Pancreas (tissue), 10 donors: Measurements from ENCODE around the gene RETREG2. TPM values are rescaled to one million over a fixed set of nuclear protein-coding genes. Genes with fewer than 3 reads are reported as not detected.

Source experiments
- ATAC-seq, 4 donors: fragments of 200-7000 bp; cut with Tn5 transposase; one replicate each; pipeline versions ENCODE4 v1.8.0 to v1.9.1; 2020; ENCODE audit warnings: mild to moderate bottlenecking in 4 of 4, moderate library complexity in 4 of 4
- DNase-seq, 6 donors: peaks; one replicate each; pipeline ENCODE4 v3.0.0-alpha.2; 2020
- FAIRE-seq: peaks from 2 replicates; lab custom pipeline; 2012; peaks lifted over from hg19 to GRCh38; lab: Jason Lieb, UNC
- H3K27ac ChIP-seq, 4 donors: fragments of 200-600 bp; sonication (generic); 1 replicate in 3 of 4; 2 replicates in 1 of 4; pipeline versions ENCODE4 v1.5.0 to v1.8.0; 2020
- H3K27me3 ChIP-seq, 4 donors: fragments of 200-600 bp; one replicate each; pipeline ENCODE4 v1.8.0; 2021
- H3K36me3 ChIP-seq, 3 donors: fragments of 200-600 bp; sonication (generic) in 1 of 3; one replicate each; pipeline versions ENCODE4 v1.5.0 to v1.8.0; 2020 to 2021
- H3K4me1 ChIP-seq, 3 donors: fragments of 200-600 bp; one replicate each; pipeline ENCODE4 v1.8.0; 2021
- H3K4me3 ChIP-seq, 4 donors: fragments of 200-600 bp; sonication (generic) in 2 of 4; one replicate each; pipeline versions ENCODE4 v1.5.0 to v1.8.0; 2020 to 2021
- H3K9me3 ChIP-seq, 4 donors: fragments of 200-600 bp; one replicate each; pipeline ENCODE4 v1.8.0; 2021
- WGBS, 2 donors: extraction: QIAGEN DNeasy Blood & Tissue Kit; methylation state at CpG; one replicate each; pipeline ENCODE4 v1.1.7; 2013; 5-methylcytosine and 5-hydroxymethylcytosine counted together
- intact Hi-C, 3 donors: fragments of 100-400 bp; cut with DNase I; formaldehyde crosslinking; loops; one replicate each; pipeline versions ENCODE4 v1.11.1 to v1.14.2; 2022
- polyA plus RNA-seq, 2 donors: library from polyadenylated mRNA; stranded (reverse); fragments of 200-250 nt; gene quantifications; one replicate each; pipeline ENCODE4 v1.2.3, GENCODE V29; 2013
- total RNA-seq, 6 donors: library from RNA; stranded (reverse); fragmentation: NEBNext Ultra II Directional in 4 of 6; extraction: Animal tissue kit (Norgen Biotek cat#: 25700) in 4 of 6; gene quantifications; one replicate each; pipeline versions ENCODE4 v1.2.1 to v1.2.4, GENCODE V29; 2021 to 2023
- TF ChIP-seq, protein P1 (sequence below), 4 donors: fragments of 200-600 bp; sonication (generic) in 3 of 4; IDR thresholded peaks; one replicate each; pipeline versions ENCODE4 v1.5.0 to v1.8.0; 2021; ENCODE audit warnings: antibody characterized with exemption in 4 of 4
- donor health status: healthy with polysubstance abuse.
- donor health status: DM: no; HTN: no; CAD: no; lungs with moderate emphysema.
- donor health status: DM: no; HTN: no; CAD: no.
- donor health status: control.
- donor health status: control.
- donor health status: Bipolar disorder and iron deficiency.
- donor health status: DM: yes; HTN: yes; CAD: no.
- donor health status: DM: no; HTN: no; CAD: no.
- donor health status: DM: no; HTN: no; CAD: no.
- donor health status: DM: yes; HTN: yes; CAD: no.

RETREG2 gene
- total and polyA plus RNA-seq, 8 donors = 31.6 to 59.4 (median 46.2) TPM

- ATAC-seq (no peak), DNase-seq (no peak), FAIRE-seq (no peak)
- Histone ChIP-seq H3K9me3 (no peaks in the 10 kb centered on the region), H3K4me3 (no peak overlapping the region), H3K36me3 (no peaks in the 10 kb centered on the region), H3K27me3 (no peaks in the 10 kb centered on the region), H3K27ac (no peak overlapping the region), H3K4me1 (no peaks in the 10 kb centered on the region)
- 83 to 87% methylated on average over 4 of the region's 4 CpGs for WGBS, 2 donors
- intact Hi-C loops = no loop called here
- TF ChIP-seq, protein P1, sequence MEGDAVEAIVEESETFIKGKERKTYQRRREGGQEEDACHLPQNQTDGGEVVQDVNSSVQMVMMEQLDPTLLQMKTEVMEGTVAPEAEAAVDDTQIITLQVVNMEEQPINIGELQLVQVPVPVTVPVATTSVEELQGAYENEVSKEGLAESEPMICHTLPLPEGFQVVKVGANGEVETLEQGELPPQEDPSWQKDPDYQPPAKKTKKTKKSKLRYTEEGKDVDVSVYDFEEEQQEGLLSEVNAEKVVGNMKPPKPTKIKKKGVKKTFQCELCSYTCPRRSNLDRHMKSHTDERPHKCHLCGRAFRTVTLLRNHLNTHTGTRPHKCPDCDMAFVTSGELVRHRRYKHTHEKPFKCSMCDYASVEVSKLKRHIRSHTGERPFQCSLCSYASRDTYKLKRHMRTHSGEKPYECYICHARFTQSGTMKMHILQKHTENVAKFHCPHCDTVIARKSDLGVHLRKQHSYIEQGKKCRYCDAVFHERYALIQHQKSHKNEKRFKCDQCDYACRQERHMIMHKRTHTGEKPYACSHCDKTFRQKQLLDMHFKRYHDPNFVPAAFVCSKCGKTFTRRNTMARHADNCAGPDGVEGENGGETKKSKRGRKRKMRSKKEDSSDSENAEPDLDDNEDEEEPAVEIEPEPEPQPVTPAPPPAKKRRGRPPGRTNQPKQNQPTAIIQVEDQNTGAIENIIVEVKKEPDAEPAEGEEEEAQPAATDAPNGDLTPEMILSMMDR (IDR thresholded peaks at IDR 0.05) = no peak
These were observed 44.1 kb upstream of the RETREG2 start for GRCh38 chr2:219133976-219134375.

- H3K27me3 ChIP-seq = no peaks in the 10 kb centered on the region
- DNase-seq (no peak), FAIRE-seq (no peak), ATAC-seq (no peak)
- no peaks in the 10 kb centered on the region for H3K4me1 ChIP-seq
- peaks cover 0 to 2% (median 0%) of the 10 kb centered on the region in 3 donors for H3K36me3 ChIP-seq
- WGBS, 2 donors = 95 to 97% methylated on average over 3 of the region's 3 CpGs
- no peak overlapping the region for H3K4me3 ChIP-seq
- no peaks in the 10 kb centered on the region for H3K9me3 ChIP-seq
- intact Hi-C loops = no loop called here
- no peak overlapping the region for H3K27ac ChIP-seq
- TF ChIP-seq, protein P1 (IDR thresholded peaks at IDR 0.05) = no peak
These were observed 37.4 kb upstream of the RETREG2 start for GRCh38 chr2:219140722-219141121.

- no peak overlapping the region for H3K27ac ChIP-seq
- FAIRE-seq = no peak
- peak in 3 of 4 donors; percentile 12 to 93 (median 66) for ATAC-seq
- no peaks in the 10 kb centered on the region for H3K9me3 ChIP-seq
- no peaks in the 10 kb centered on the region for H3K4me1 ChIP-seq
- TF ChIP-seq, protein P1 (IDR thresholded peaks at IDR 0.05) = no peak
- WGBS, 2 donors = 91 to 93% methylated on average over 6 of the region's 6 CpGs
- peaks cover 0 to 2% (median 0%) of the 10 kb centered on the region in 3 donors for H3K36me3 ChIP-seq
- intact Hi-C loops = no loop called here
- H3K4me3 ChIP-seq = no peak overlapping the region
- DNase-seq = peak in 2 of 6 donors; percentile 43 to 57
- H3K27me3 ChIP-seq = no peaks in the 10 kb centered on the region
These were observed 35.7 kb upstream of the RETREG2 start for GRCh38 chr2:219142329-219142728.

GRCh38 chr2:219149667-219150066 lies 28.4 kb upstream of the RETREG2 start:
- DNase-seq = peak in 2 of 6 donors; percentile 45 to 53
- intact Hi-C loops = loop anchor here in 2 of 3 donors (5.0 to 10.0 kb wide), 3 partner anchors 92 to 125 kb away; no protein-coding TSS in a partner anchor

More at GRCh38 chr2:219149667-219150066, 28.4 kb upstream of the RETREG2 start:
- H3K9me3 ChIP-seq = no peaks in the 10 kb centered on the region
- H3K4me1 ChIP-seq = peaks cover 5 to 9% (median 7%) of the 10 kb centered on the region in 3 donors
- WGBS, 2 donors = 10 to 13% methylated on average over 1 of the region's 1 CpG
- no peak overlapping the region for H3K4me3 ChIP-seq
- FAIRE-seq (no peak), ATAC-seq (peak; percentile 45 to 84 (median 64))
- no peaks in the 10 kb centered on the region for H3K27me3 ChIP-seq
- H3K27ac ChIP-seq = peak overlapping the region in 1 of 4 donors; percentile 1
- TF ChIP-seq, protein P1 (IDR thresholded peaks at IDR 0.05) = no peak
- H3K36me3 ChIP-seq = peaks cover 0 to 4% (median 0%) of the 10 kb centered on the region in 3 donors
